ENCODE measurements around the gene RASGRP4. TPM values are rescaled to one million over a fixed set of nuclear protein-coding genes. Genes with fewer than 3 reads are reported as not detected.

The RASGRP4 gene
- total RNA-seq, 1 experiment from 2014 or later = not detected

- BruUV-seq (replicated peaks) = no TSS peak
- intact Hi-C loops (cut with micrococcal nuclease) = no loop called here
- H3K79me2 ChIP-seq (ENCODE audit: low read length) = no peaks in the 10 kb centered on the region
- no peak overlapping the region for H3K4me2 ChIP-seq (ENCODE audit: low read length)
- H3K4me3 ChIP-seq (ENCODE audit: low read length) = no peak overlapping the region
- no peak overlapping the region for H3K27ac ChIP-seq (ENCODE audit: low read length)
- H3K4me1 ChIP-seq (ENCODE audit: insufficient read depth, low read length) = no peaks in the 10 kb centered on the region
- no peaks in the 10 kb centered on the region for H4K20me1 ChIP-seq (ENCODE audit: low read length)
- DNase-seq (no peak), ATAC-seq (no peak)
- H3K9me2 ChIP-seq (replicated peaks; ENCODE audit: low read length) = no peaks in the 10 kb centered on the region
- H3K27me3 ChIP-seq (ENCODE audit: low read length) = no peaks in the 10 kb centered on the region
- no peaks in the 10 kb centered on the region for H3K36me3 ChIP-seq (ENCODE audit: low read depth, low read length)
- H3K9me3 ChIP-seq (ENCODE audit: low read length) = no peaks in the 10 kb centered on the region
- H2AFZ ChIP-seq (ENCODE audit: low read length) = no peak overlapping the region
- ChIA-PET CTCF (no interaction called here), POLR2A (ENCODE audit: unreplicated experiment) (interaction anchor here (0.6 kb wide), 1 partner anchor 1063 kb away, joined by 5 read pairs; no protein-coding TSS in a partner anchor)
- no peak overlapping the region for H3K9ac ChIP-seq (ENCODE audit: low read length)
- TF ChIP-seq CTCF (conservative IDR thresholded peaks at IDR 0.05; ENCODE audit: low read depth, low read length) (no peak), EZH2phosphoT487 (IDR thresholded peaks at IDR 0.05; ENCODE audit: borderline replicate concordance, low read length) (no peak), EZH2 (IDR thresholded peaks at IDR 0.05; ENCODE audit: low read length, unreplicated experiment) (no peak)
- H3F3A ChIP-seq (ENCODE audit: low read length, unreplicated experiment) = no peaks in the 10 kb centered on the region
These were observed 25.0 kb upstream of the RASGRP4 start for GRCh38 chr19:38451036-38451435.

GRCh38 chr19:38449518-38449917, 23.5 kb upstream of the RASGRP4 start:
- no TSS peak for BruUV-seq (replicated peaks)
- no peaks in the 10 kb centered on the region for H3K27me3 ChIP-seq (ENCODE audit: low read length)
- no peak for ATAC-seq
- no peaks in the 10 kb centered on the region for H4K20me1 ChIP-seq (ENCODE audit: low read length)
- H3K9ac ChIP-seq (ENCODE audit: low read length) = no peak overlapping the region
- no peaks in the 10 kb centered on the region for H3K9me3 ChIP-seq (ENCODE audit: low read length)
- CTCF ChIA-PET = no interaction called here
- no peak overlapping the region for H3K4me3 ChIP-seq (ENCODE audit: low read length)
- no peaks in the 10 kb centered on the region for H3K36me3 ChIP-seq (ENCODE audit: low read depth, low read length)
- intact Hi-C loops (cut with micrococcal nuclease) = no loop called here
- TF ChIP-seq EZH2phosphoT487 (IDR thresholded peaks at IDR 0.05; ENCODE audit: borderline replicate concordance, low read length) (no peak), EZH2 (IDR thresholded peaks at IDR 0.05; ENCODE audit: low read length, unreplicated experiment) (no peak), CTCF (conservative IDR thresholded peaks at IDR 0.05; ENCODE audit: low read depth, low read length) (no peak)
- POLR2A ChIA-PET (ENCODE audit: unreplicated experiment) = no interaction called here
- H3K4me1 ChIP-seq (ENCODE audit: insufficient read depth, low read length) = no peaks in the 10 kb centered on the region
- H3K4me2 ChIP-seq (ENCODE audit: low read length) = no peak overlapping the region
- H3K27ac ChIP-seq (ENCODE audit: low read length) = no peak overlapping the region
- H2AFZ ChIP-seq (ENCODE audit: low read length) = no peak overlapping the region
- DNase-seq = no peak
- no peaks in the 10 kb centered on the region for H3K9me2 ChIP-seq (replicated peaks; ENCODE audit: low read length)
- H3K79me2 ChIP-seq (ENCODE audit: low read length) = no peaks in the 10 kb centered on the region
- H3F3A ChIP-seq (ENCODE audit: low read length, unreplicated experiment) = no peaks in the 10 kb centered on the region

- no peak overlapping the region for H3K4me2 ChIP-seq (ENCODE audit: low read length)
- H3K27ac ChIP-seq (ENCODE audit: low read length) = no peak overlapping the region
- BruUV-seq (replicated peaks) = no TSS peak
- no peak for ATAC-seq
- TF ChIP-seq EZH2phosphoT487 (IDR thresholded peaks at IDR 0.05; ENCODE audit: borderline replicate concordance, low read length) (no peak), EZH2 (IDR thresholded peaks at IDR 0.05; ENCODE audit: low read length, unreplicated experiment) (no peak), CTCF (conservative IDR thresholded peaks at IDR 0.05; ENCODE audit: low read depth, low read length) (no peak)
- no peak overlapping the region for H2AFZ ChIP-seq (ENCODE audit: low read length)
- H3F3A ChIP-seq (ENCODE audit: low read length, unreplicated experiment) = no peaks in the 10 kb centered on the region
- H3K9me3 ChIP-seq (ENCODE audit: low read length) = no peaks in the 10 kb centered on the region
- ChIA-PET CTCF (no interaction called here), POLR2A (ENCODE audit: unreplicated experiment) (no interaction called here)
- H3K36me3 ChIP-seq (ENCODE audit: low read depth, low read length) = no peaks in the 10 kb centered on the region
- no peaks in the 10 kb centered on the region for H3K4me1 ChIP-seq (ENCODE audit: insufficient read depth, low read length)
- no peaks in the 10 kb centered on the region for H3K9me2 ChIP-seq (replicated peaks; ENCODE audit: low read length)
- no peak for DNase-seq
- no peaks in the 10 kb centered on the region for H4K20me1 ChIP-seq (ENCODE audit: low read length)
- no peaks in the 10 kb centered on the region for H3K79me2 ChIP-seq (ENCODE audit: low read length)
- intact Hi-C loops (cut with micrococcal nuclease) = no loop called here
- no peak overlapping the region for H3K4me3 ChIP-seq (ENCODE audit: low read length)
- no peaks in the 10 kb centered on the region for H3K27me3 ChIP-seq (ENCODE audit: low read length)
- no peak overlapping the region for H3K9ac ChIP-seq (ENCODE audit: low read length)
These were observed 22.2 kb upstream of the RASGRP4 start for GRCh38 chr19:38448225-38448624.

All from PC-3 (cell line).